Central memory CD8-positive, alpha-beta T cell (primary cell): ENCODE results near the gene GMNN.

Experiments
- ATAC-seq: fragments of 150-1000 bp; cut with Tn5 transposase; replicated peaks from 2 replicates; pipeline ENCODE4 v1.10.0; 2022; ENCODE audit warnings: mild to moderate bottlenecking, moderate FRiP score, moderate number of reproducible peaks; ENCODE audit not compliant: poor library complexity, severe bottlenecking; ENCODE audit errors: extremely low read depth
- DNase-seq, 2 donors: peaks; one replicate each; pipeline ENCODE4 v3.0.0; 2021; ENCODE audit warnings: low spot score in 2 of 2
- H3K27ac Mint-ChIP-seq: one replicate; pipeline ENCODE4 v1.8.0; 2022; ENCODE audit warnings: low read depth, mild to moderate bottlenecking, moderate library complexity, mixed read lengths
- H3K27me3 Mint-ChIP-seq: one replicate; pipeline ENCODE4 v1.8.0; 2022; ENCODE audit warnings: mixed read lengths
- H3K36me3 Mint-ChIP-seq: one replicate; pipeline ENCODE4 v1.8.0; 2022; ENCODE audit warnings: mild to moderate bottlenecking, moderate library complexity, mixed read lengths; ENCODE audit not compliant: insufficient read depth
- H3K4me1 Mint-ChIP-seq: one replicate; pipeline ENCODE4 v1.8.0; 2022; ENCODE audit warnings: mixed read lengths
- H3K4me3 Mint-ChIP-seq: one replicate; pipeline ENCODE4 v1.8.0; 2022; ENCODE audit warnings: mild to moderate bottlenecking, moderate library complexity, mixed read lengths
- H3K9me3 Mint-ChIP-seq: one replicate; pipeline ENCODE4 v1.8.0; 2022; ENCODE audit warnings: mixed read lengths

The GMNN gene

DNA sequence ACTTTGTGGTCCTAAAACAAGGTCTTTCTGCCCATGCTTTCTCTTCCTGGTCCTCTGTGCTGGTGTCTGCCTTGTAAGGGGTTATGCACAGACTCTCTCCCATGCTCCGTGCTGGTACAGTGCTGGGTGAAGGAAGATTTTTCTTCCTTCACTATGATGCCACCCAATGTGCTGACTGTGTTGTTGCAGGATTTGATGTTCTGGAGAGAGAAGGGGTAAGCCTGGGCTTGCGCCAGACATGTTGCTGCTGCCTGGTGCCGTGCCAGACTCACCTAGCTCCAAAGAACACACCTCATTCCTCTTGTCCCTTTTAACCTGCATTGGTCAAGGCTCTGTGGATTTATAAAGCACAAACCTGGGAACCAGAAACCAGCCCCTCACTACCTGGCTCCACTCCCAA, 52.4 kb downstream of the GMNN start:
- DNase-seq (no peak), ATAC-seq (no peak)
- H3K27ac Mint-ChIP-seq = peak overlapping the region; percentile 55
- H3K36me3 Mint-ChIP-seq = peaks cover 91% of the 10 kb centered on the region
- H3K4me3 Mint-ChIP-seq = no peak overlapping the region
- H3K9me3 Mint-ChIP-seq = no peaks in the 10 kb centered on the region
- no peaks in the 10 kb centered on the region for H3K27me3 Mint-ChIP-seq
- peaks cover 23% of the 10 kb centered on the region for H3K4me1 Mint-ChIP-seq

DNA sequence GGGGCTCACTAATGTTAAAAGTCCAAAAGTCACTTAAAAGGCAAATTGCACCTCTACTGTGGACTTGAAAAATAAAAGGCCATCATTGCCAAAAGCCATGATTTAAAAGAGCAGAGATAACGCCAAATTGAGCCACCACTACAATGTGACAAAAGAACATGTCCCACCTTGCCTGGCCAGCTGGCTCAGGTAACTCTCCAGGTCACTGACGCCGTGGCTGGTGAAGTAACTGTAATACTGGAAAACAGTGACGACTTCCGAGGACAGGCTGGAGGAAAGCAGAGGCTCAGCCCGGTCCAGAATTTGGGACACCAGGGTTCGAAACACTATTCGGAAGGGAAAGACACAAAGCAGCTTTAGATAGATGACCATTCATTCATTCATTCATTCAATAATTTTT, 53.2 kb downstream of the GMNN start:
- Mint-ChIP-seq H3K4me1 (peaks cover 23% of the 10 kb centered on the region), H3K9me3 (no peaks in the 10 kb centered on the region), H3K27me3 (no peaks in the 10 kb centered on the region), H3K4me3 (no peak overlapping the region), H3K27ac (peak overlapping the region; percentile 55), H3K36me3 (peaks cover 92% of the 10 kb centered on the region)
- no peak for DNase-seq
- no peak for ATAC-seq

DNA sequence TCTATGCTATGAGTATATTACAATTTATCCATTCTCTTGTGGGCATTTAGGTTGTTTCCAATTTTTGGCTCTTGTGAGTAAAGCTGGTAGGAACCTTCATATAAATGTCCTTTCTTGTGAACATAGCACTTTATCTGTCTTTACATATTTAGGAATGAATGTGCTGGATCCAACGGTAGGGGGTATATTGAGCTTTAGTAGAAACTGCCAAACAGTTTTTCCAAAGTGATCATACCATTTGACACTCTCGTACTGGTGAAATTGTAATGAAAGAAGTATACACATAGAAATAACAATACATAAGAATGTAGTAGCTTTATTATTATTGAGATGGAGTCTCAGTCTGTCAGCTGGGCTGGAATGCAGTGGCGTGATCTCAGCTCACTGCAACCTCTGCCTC, 54.9 kb downstream of the GMNN start:
- no peak for ATAC-seq

DNA sequence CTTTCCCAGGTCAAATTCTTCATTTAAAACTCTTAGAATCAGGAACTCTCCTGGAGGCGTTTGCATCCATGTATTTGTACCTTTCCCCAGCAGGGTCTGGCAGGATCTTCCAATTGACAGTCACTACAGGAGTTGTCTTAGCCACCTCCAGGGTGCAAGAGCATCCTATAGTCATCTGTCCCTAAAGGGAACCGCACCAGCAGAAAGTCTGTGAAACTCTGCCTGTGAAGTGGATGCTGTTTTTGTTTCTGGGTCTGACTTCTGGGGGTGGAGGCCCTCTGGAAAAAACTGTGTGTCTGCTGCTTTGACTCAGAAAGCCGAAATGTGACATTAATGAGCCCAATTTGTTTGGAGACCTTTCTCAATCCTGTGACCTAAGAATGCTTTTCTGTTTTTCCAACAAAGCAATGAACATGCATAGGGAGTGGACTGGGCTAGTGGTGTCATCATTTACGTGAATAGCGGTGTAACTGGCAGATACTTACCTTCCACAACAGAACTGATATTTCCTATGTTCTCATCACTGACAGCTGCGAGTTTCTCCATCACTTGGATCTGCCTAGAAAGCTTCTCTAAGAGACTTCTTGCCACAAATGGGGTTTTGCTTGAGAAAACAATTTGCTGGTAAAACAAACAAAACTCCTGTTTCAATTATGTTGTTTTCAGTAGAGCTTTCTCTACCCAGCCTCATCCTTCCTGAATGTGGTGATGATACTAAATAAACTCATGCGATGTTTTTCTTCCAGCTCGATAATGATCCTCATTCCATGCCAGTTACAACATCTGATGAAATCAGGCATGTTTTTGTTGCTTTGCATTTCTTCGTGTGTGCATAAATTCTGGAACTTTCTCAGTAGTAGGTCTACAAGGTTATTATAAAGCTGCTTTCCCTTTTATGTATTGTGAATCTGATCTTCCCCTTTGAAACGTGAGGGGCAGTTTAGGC, 57.3 kb downstream of the GMNN start:
- H3K4me3 Mint-ChIP-seq = no peak overlapping the region
- H3K27ac Mint-ChIP-seq = peak overlapping the region; percentile 39
- H3K36me3 Mint-ChIP-seq = peaks cover 92% of the 10 kb centered on the region
- ATAC-seq (no peak), DNase-seq (no peak)
- H3K9me3 Mint-ChIP-seq = no peaks in the 10 kb centered on the region
- H3K4me1 Mint-ChIP-seq = peaks cover 37% of the 10 kb centered on the region
- no peaks in the 10 kb centered on the region for H3K27me3 Mint-ChIP-seq

More for the DNA sequence above, 54.9 kb downstream of the GMNN start:
- H3K4me1 Mint-ChIP-seq = peaks cover 31% of the 10 kb centered on the region
- no peaks in the 10 kb centered on the region for H3K9me3 Mint-ChIP-seq
- H3K27me3 Mint-ChIP-seq = no peaks in the 10 kb centered on the region
- H3K36me3 Mint-ChIP-seq = peaks cover 92% of the 10 kb centered on the region
- peak overlapping the region; percentile 32 for H3K27ac Mint-ChIP-seq
- no peak overlapping the region for H3K4me3 Mint-ChIP-seq
- DNase-seq = no peak

DNA sequence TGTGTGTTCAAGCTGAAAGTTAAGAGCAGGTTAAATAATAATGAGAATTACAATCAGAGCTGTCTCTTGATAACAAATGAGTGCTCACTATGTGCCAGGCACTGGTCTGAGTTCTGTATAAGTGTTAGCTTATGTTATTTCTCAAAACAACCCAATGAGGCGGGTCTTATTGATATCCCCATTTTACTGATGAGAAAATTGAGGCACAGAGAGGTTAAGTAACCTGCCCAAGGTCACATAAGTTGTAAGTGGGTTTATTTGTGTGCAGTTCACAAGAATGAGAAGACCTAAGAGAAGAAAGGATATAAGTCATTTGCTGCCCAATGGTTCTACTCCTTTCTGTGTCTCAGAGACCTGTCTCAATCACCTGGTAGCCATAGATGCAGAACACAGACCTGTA, 58.1 kb downstream of the GMNN start:
- no peak for ATAC-seq
- no peak for DNase-seq
- no peak overlapping the region for H3K4me3 Mint-ChIP-seq
- H3K27me3 Mint-ChIP-seq = no peaks in the 10 kb centered on the region
- peaks cover 92% of the 10 kb centered on the region for H3K36me3 Mint-ChIP-seq
- H3K27ac Mint-ChIP-seq = peak overlapping the region; percentile 19
- no peaks in the 10 kb centered on the region for H3K9me3 Mint-ChIP-seq
- H3K4me1 Mint-ChIP-seq = peaks cover 30% of the 10 kb centered on the region

DNA sequence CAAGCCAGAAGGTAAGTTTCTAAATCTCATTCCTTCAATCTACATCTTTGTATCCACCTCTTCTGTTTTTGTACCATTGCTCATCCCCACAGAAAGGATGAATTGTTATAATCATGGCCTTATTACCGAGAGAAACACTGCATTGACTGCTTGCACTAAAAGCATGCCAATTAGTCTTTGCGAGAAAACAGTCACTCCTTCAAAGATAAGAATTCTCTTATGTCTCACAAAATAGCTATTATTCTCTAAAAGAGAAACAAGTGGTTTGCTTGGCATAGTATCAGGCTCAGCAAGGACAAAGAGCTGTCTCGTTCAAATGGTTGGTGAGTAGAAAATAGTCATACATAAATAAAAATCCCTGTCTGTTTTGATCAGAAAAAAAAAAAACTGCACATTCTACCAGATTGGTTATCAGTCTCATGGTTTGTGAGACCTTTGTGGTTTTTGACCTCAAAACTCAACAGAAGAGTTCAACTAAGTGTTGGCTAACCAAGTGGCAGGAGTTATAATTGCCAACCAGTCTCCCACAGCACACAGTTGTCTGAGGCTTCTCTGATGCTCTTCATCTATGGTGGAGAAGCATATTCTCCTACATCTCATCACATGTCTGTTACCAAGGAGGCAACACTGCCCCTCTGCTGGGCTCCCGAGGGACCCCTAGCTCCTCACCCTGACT, 59.1 kb downstream of the GMNN start:
- no peak overlapping the region for H3K4me3 Mint-ChIP-seq
- H3K9me3 Mint-ChIP-seq = no peaks in the 10 kb centered on the region
- peaks cover 32% of the 10 kb centered on the region for H3K4me1 Mint-ChIP-seq
- ATAC-seq (no peak), DNase-seq (no peak)
- H3K27me3 Mint-ChIP-seq = no peaks in the 10 kb centered on the region
- peak overlapping the region; percentile 57 for H3K27ac Mint-ChIP-seq
- H3K36me3 Mint-ChIP-seq = peaks cover 90% of the 10 kb centered on the region
